Osteoblast (primary cell): ENCODE measurements around the gene N4BP3. TPM values are rescaled to one million over a fixed set of nuclear protein-coding genes. Genes with fewer than 3 reads are reported as not detected.

Experiments
- DNase-seq: peaks from one replicate; pipeline ENCODE4 v3.0.0; 2011; ENCODE audit warnings: low spot score, mixed read lengths; ENCODE audit not compliant: insufficient read length; ENCODE audit errors: missing footprints
- H2AFZ ChIP-seq: 2 replicates; pipeline ENCODE4 v1.6.0; 2011; ENCODE audit warnings: mild to moderate bottlenecking, low read length
- H3K27ac ChIP-seq: 2 replicates; pipeline ENCODE4 v1.5.1; 2011; ENCODE audit warnings: mild to moderate bottlenecking, low read depth, low read length, moderate library complexity
- H3K27me3 ChIP-seq: 2 replicates; pipeline ENCODE4 v1.6.0; 2012; ENCODE audit warnings: mild to moderate bottlenecking, control low read depth, inconsistent platforms, low read length, moderate library complexity; ENCODE audit not compliant: insufficient read depth
- H3K36me3 ChIP-seq: 2 replicates; pipeline ENCODE4 v1.5.1; 2011; ENCODE audit warnings: mild to moderate bottlenecking, low read length, control low read depth, moderate library complexity; ENCODE audit not compliant: insufficient read depth
- H3K4me1 ChIP-seq: 2 replicates; pipeline ENCODE4 v1.5.1; 2011; ENCODE audit warnings: mild to moderate bottlenecking, low read length, control low read depth, moderate library complexity; ENCODE audit not compliant: insufficient read depth
- H3K4me2 ChIP-seq: 2 replicates; pipeline ENCODE4 v1.6.0; 2011; ENCODE audit warnings: mild to moderate bottlenecking, low read length; ENCODE audit not compliant: insufficient read depth
- H3K4me3 ChIP-seq: fragments of 200-600 bp; sonication (generic); 3 replicates; pipeline ENCODE4 v1.5.1; 2012; ENCODE audit warnings: mild to moderate bottlenecking, low read length, inconsistent platforms; ENCODE audit not compliant: insufficient read depth
- H3K79me2 ChIP-seq: 2 replicates; pipeline ENCODE4 v1.6.0; 2012; ENCODE audit warnings: mild to moderate bottlenecking, low read length, control low read depth, inconsistent platforms; ENCODE audit not compliant: insufficient read depth
- H3K9me3 ChIP-seq: 2 replicates; pipeline ENCODE4 v1.5.1; 2011; ENCODE audit warnings: low read depth, low read length, control low read depth
- H4K20me1 ChIP-seq: 2 replicates; pipeline ENCODE4 v1.6.0; 2012; ENCODE audit warnings: mild to moderate bottlenecking, low read length, control low read depth; ENCODE audit not compliant: insufficient read depth
- CTCF ChIP-seq: IDR thresholded peaks from 2 replicates; pipeline ENCODE4 v1.5.1; 2011; ENCODE audit warnings: mild to moderate bottlenecking, low read depth, low read length, moderate library complexity; ENCODE audit errors: extremely low read depth
- total RNA-seq: library from RNA; depleted of rRNA; stranded (reverse); fragments of >200 nt; gene quantifications from 2 replicates; pipeline ENCODE4 v1.2.3, GENCODE V29; 2012

The N4BP3 gene
- total RNA-seq, 1 donor = under 0.01 TPM

GRCh38 chr5:178121391-178122276 lies 8.3 kb downstream of the N4BP3 start:
- H3K4me3 ChIP-seq = no peak overlapping the region
- no peaks in the 10 kb centered on the region for H3K4me1 ChIP-seq
- H4K20me1 ChIP-seq = no peaks in the 10 kb centered on the region
- TF ChIP-seq CTCF = no peak
- H2AFZ ChIP-seq = no peak overlapping the region
- no peaks in the 10 kb centered on the region for H3K36me3 ChIP-seq
- peaks cover 4% of the 10 kb centered on the region for H3K27me3 ChIP-seq
- H3K4me2 ChIP-seq = no peak overlapping the region
- no peaks in the 10 kb centered on the region for H3K9me3 ChIP-seq
- no peak overlapping the region for H3K27ac ChIP-seq
- peak; percentile 83 for DNase-seq
- no peaks in the 10 kb centered on the region for H3K79me2 ChIP-seq

GRCh38 chr5:178122346-178122745 lies 9.0 kb downstream of the N4BP3 start:
- Histone ChIP-seq H3K27me3 (no peaks in the 10 kb centered on the region), H3K4me3 (no peak overlapping the region), H3K27ac (no peak overlapping the region), H3K36me3 (no peaks in the 10 kb centered on the region), H3K79me2 (no peaks in the 10 kb centered on the region), H3K4me2 (no peak overlapping the region), H2AFZ (no peak overlapping the region), H3K9me3 (no peaks in the 10 kb centered on the region), H4K20me1 (no peaks in the 10 kb centered on the region), H3K4me1 (no peaks in the 10 kb centered on the region)
- peak; percentile 89 for DNase-seq
- TF ChIP-seq CTCF = no peak

GRCh38 chr5:178123094-178123965 lies 10.0 kb downstream of the N4BP3 start:
- no peaks in the 10 kb centered on the region for H3K79me2 ChIP-seq
- no peaks in the 10 kb centered on the region for H3K36me3 ChIP-seq
- no peak overlapping the region for H3K4me2 ChIP-seq
- peak; percentile 89 for DNase-seq
- no peaks in the 10 kb centered on the region for H3K4me1 ChIP-seq
- H4K20me1 ChIP-seq = no peaks in the 10 kb centered on the region
- no peak overlapping the region for H3K27ac ChIP-seq
- no peak for TF ChIP-seq CTCF
- H3K9me3 ChIP-seq = no peaks in the 10 kb centered on the region
- H3K4me3 ChIP-seq = no peak overlapping the region
- no peaks in the 10 kb centered on the region for H3K27me3 ChIP-seq
- no peak overlapping the region for H2AFZ ChIP-seq
